HL-60 (cell line): Measurements from ENCODE around the gene PPP1R3D.

Source experiments
- GABPA ChIP-seq: IDR thresholded peaks from 2 replicates; pipeline ENCODE4 v1.6.1; 2012; ENCODE audit warnings: low read depth
- POLR2AphosphoS5 ChIP-seq: IDR thresholded peaks from 2 replicates; pipeline ENCODE4 v1.6.1; 2012; ENCODE audit warnings: low read depth
- SPI1 ChIP-seq: IDR thresholded peaks from 2 replicates; pipeline ENCODE4 v1.6.1; 2012; ENCODE audit warnings: low read depth, mild to moderate bottlenecking, borderline replicate concordance
- TF ChIP-seq, protein P1 (sequence below): IDR thresholded peaks from one replicate; pipeline ENCODE4 v1.5.1; 2011; ENCODE audit warnings: low read length, control low read depth, inconsistent platforms; ENCODE audit not compliant: insufficient read depth
- TF ChIP-seq, protein P2 (sequence below): IDR thresholded peaks from 2 replicates; pipeline ENCODE4 v1.6.1; 2012; ENCODE audit warnings: low read depth; ENCODE audit not compliant: insufficient replicate concordance

DNA sequence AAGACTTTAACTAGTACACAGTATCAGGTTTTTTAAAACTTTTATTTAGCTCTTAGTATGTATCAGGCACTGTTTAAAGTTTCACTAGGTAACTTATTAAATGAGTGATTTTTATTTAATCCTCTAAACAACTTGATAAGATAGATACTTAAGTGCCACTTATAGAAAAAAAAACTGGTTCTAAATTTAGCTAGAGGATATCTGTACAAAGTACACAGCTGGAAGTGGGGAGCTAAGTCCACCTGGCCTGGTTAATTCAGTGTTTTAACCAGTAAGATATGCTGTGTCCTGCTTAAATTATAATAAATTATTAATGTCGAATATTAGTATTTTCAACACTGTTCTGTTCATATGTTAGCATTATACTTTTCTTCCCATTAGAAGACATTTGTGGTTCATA, 44.2 kb downstream of the PPP1R3D start:
- TF ChIP-seq, protein P1, sequence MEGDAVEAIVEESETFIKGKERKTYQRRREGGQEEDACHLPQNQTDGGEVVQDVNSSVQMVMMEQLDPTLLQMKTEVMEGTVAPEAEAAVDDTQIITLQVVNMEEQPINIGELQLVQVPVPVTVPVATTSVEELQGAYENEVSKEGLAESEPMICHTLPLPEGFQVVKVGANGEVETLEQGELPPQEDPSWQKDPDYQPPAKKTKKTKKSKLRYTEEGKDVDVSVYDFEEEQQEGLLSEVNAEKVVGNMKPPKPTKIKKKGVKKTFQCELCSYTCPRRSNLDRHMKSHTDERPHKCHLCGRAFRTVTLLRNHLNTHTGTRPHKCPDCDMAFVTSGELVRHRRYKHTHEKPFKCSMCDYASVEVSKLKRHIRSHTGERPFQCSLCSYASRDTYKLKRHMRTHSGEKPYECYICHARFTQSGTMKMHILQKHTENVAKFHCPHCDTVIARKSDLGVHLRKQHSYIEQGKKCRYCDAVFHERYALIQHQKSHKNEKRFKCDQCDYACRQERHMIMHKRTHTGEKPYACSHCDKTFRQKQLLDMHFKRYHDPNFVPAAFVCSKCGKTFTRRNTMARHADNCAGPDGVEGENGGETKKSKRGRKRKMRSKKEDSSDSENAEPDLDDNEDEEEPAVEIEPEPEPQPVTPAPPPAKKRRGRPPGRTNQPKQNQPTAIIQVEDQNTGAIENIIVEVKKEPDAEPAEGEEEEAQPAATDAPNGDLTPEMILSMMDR: no peak
- TF ChIP-seq POLR2AphosphoS5 (no peak), GABPA (no peak), SPI1 (no peak)
- TF ChIP-seq, protein P2, sequence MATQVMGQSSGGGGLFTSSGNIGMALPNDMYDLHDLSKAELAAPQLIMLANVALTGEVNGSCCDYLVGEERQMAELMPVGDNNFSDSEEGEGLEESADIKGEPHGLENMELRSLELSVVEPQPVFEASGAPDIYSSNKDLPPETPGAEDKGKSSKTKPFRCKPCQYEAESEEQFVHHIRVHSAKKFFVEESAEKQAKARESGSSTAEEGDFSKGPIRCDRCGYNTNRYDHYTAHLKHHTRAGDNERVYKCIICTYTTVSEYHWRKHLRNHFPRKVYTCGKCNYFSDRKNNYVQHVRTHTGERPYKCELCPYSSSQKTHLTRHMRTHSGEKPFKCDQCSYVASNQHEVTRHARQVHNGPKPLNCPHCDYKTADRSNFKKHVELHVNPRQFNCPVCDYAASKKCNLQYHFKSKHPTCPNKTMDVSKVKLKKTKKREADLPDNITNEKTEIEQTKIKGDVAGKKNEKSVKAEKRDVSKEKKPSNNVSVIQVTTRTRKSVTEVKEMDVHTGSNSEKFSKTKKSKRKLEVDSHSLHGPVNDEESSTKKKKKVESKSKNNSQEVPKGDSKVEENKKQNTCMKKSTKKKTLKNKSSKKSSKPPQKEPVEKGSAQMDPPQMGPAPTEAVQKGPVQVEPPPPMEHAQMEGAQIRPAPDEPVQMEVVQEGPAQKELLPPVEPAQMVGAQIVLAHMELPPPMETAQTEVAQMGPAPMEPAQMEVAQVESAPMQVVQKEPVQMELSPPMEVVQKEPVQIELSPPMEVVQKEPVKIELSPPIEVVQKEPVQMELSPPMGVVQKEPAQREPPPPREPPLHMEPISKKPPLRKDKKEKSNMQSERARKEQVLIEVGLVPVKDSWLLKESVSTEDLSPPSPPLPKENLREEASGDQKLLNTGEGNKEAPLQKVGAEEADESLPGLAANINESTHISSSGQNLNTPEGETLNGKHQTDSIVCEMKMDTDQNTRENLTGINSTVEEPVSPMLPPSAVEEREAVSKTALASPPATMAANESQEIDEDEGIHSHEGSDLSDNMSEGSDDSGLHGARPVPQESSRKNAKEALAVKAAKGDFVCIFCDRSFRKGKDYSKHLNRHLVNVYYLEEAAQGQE: no peak
